Astrocyte of the spinal cord (primary cell): ENCODE measurements around the gene PHPT1.

ENCODE experiments used
- DNase-seq: peaks from one replicate; pipeline ENCODE4 v3.0.0; 2011; ENCODE audit warnings: low read depth, low spot score
- H3K4me3 ChIP-seq: 2 replicates; pipeline ENCODE4 v1.5.1; 2011; ENCODE audit warnings: low read depth, mild to moderate bottlenecking, low read length, moderate library complexity
- in situ Hi-C: cut with HindIII; loops from 2 replicates; pipeline ENCODE4 v1.10.0; 2017; ENCODE audit warnings: low sequenced_read_pairs
- TF ChIP-seq, protein P1 (sequence below): IDR thresholded peaks from 2 replicates; pipeline ENCODE4 v1.5.1; 2012; ENCODE audit warnings: low read depth, mild to moderate bottlenecking, low read length, inconsistent platforms

Gene PHPT1

DNA sequence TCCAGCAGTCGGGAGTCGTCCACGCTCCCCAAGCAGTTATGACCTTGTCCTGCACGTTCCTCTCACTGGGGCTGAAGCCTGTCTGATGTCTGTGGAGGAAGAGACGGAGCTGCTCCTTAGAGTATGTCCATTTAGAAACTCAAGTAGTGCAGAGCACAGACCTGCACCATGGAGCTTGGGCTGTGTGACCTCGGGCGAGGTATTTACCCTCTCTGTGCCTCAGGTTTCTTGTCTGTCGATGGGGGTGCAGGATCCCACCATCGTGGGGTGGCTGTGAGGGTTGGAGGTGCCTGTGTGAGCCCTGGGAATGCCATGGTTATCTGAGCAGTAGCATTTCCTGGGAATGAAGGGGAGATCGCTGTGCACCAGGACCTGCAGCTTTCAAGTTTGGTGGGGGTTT is 51.3 kb downstream of the PHPT1 start:
- in situ Hi-C loops: no loop called here
- TF ChIP-seq, protein P1, sequence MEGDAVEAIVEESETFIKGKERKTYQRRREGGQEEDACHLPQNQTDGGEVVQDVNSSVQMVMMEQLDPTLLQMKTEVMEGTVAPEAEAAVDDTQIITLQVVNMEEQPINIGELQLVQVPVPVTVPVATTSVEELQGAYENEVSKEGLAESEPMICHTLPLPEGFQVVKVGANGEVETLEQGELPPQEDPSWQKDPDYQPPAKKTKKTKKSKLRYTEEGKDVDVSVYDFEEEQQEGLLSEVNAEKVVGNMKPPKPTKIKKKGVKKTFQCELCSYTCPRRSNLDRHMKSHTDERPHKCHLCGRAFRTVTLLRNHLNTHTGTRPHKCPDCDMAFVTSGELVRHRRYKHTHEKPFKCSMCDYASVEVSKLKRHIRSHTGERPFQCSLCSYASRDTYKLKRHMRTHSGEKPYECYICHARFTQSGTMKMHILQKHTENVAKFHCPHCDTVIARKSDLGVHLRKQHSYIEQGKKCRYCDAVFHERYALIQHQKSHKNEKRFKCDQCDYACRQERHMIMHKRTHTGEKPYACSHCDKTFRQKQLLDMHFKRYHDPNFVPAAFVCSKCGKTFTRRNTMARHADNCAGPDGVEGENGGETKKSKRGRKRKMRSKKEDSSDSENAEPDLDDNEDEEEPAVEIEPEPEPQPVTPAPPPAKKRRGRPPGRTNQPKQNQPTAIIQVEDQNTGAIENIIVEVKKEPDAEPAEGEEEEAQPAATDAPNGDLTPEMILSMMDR: no peak
- no peak overlapping the region for H3K4me3 ChIP-seq
- no peak for DNase-seq
